ENCODE data around the gene RRAD.

Gene RRAD

DNA sequence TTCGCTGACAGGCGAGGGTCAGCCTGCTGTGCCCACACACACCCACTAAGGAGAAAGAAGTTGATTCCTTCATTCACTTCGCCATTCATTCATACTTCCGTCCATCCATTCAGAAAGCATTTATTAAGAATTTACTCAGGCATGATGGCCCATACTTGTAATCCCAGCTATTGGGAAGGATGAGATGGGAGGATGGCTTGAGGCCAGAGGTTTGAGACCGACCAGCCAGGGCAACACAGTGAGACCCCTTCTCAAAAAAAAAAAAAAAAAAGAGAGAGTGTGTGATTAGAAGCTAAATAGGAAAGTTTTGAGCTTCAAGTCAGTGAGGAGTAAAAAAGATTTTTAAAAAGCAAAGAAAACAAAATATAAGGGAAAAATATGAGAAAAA, 18.7 kb upstream of the RRAD start:
- Histone ChIP-seq H3K36me3 (ENCODE audit: insufficient read depth, insufficient read length, low read length) (peaks cover 51% of the 10 kb centered on the region), H3K4me1 (ENCODE audit: insufficient read depth, insufficient read length) (peaks cover 7% of the 10 kb centered on the region), H3K27me3 (ENCODE audit: insufficient read depth, insufficient read length) (peaks cover 19% of the 10 kb centered on the region), H3K9ac (ENCODE audit: insufficient read length, low read depth) (no peak overlapping the region), H3K4me3 (ENCODE audit: insufficient read length, low read depth) (no peak overlapping the region), H3K9me3 (ENCODE audit: insufficient read depth, low read length) (no peaks in the 10 kb centered on the region)
- TF ChIP-seq YY1 (IDR thresholded peaks at IDR 0.05; ENCODE audit: insufficient read depth, insufficient read length) (no peak), ZNF274 (IDR thresholded peaks at IDR 0.05; ENCODE audit: low read depth, low read length) (no peak), SUZ12 (IDR thresholded peaks at IDR 0.05; ENCODE audit: extremely low read depth, insufficient read depth, insufficient read length) (no peak)
- DNase-seq (ENCODE audit: low read depth, low spot score) = no peak

DNA sequence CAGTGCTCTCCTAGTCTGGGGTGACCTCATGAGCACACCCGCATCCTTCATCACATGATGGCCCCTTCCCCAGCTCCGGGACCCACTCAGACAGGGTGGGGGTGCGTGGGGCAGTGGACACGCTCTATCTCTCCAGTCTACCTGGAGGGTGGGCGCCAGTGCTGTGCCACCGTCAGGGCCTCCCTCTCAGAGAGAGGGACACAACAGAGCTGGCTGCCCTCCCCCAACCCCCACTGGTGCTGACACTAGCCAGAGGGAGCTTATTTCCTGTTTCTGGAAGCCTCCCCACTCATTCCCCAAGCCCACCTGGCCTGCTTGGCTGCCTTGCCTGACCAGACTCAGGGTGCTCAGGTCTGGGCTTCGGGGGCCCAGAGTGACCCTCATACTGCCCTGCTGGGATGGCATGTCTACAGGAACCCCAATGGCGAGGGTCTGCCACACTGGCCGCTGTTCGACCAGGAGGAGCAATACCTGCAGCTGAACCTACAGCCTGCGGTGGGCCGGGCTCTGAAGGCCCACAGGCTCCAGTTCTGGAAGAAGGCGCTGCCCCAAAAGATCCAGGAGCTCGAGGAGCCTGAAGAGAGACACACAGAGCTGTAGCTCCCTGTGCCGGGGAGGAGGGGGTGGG, 18.2 kb upstream of the RRAD start:
- no peak for DNase-seq (ENCODE audit: low read depth, low spot score)
- H3K36me3 ChIP-seq (ENCODE audit: insufficient read depth, insufficient read length, low read length) = peaks cover 56% of the 10 kb centered on the region
- TF ChIP-seq SUZ12 (IDR thresholded peaks at IDR 0.05; ENCODE audit: extremely low read depth, insufficient read depth, insufficient read length) (no peak), ZNF274 (IDR thresholded peaks at IDR 0.05; ENCODE audit: low read depth, low read length) (no peak), YY1 (IDR thresholded peaks at IDR 0.05; ENCODE audit: insufficient read depth, insufficient read length) (no peak)
- H3K4me1 ChIP-seq (ENCODE audit: insufficient read depth, insufficient read length) = peaks cover 6% of the 10 kb centered on the region
- H3K4me3 ChIP-seq (ENCODE audit: insufficient read length, low read depth) = no peak overlapping the region
- peaks cover 13% of the 10 kb centered on the region for H3K27me3 ChIP-seq (ENCODE audit: insufficient read depth, insufficient read length)
- no peak overlapping the region for H3K9ac ChIP-seq (ENCODE audit: insufficient read length, low read depth)
- H3K9me3 ChIP-seq (ENCODE audit: insufficient read depth, low read length) = no peaks in the 10 kb centered on the region

DNA sequence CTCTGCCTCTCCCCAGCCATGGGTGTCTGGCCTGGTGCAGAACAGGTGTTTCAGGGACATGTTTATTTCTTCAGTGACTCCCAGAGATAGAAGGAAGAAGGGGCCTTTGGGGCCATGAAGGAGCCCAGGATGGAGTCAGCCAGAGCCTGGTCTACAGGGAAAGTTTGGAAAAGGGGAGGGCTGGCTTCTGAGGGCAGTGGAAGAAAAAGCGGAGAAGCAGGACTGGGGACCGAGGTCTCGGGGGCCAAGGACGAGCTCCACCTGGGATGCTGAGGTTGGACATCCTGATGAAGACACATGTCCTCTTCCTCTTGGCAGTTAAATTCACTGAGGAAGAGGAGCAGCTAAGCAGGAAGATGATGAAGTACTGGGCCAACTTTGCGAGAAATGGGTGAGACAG, 17.6 kb upstream of the RRAD start:
- TF ChIP-seq SUZ12 (IDR thresholded peaks at IDR 0.05; ENCODE audit: extremely low read depth, insufficient read depth, insufficient read length) = no peak
- no peak for TF ChIP-seq ZNF274 (IDR thresholded peaks at IDR 0.05; ENCODE audit: low read depth, low read length)
- Histone ChIP-seq H3K36me3 (ENCODE audit: insufficient read depth, insufficient read length, low read length) (peaks cover 61% of the 10 kb centered on the region), H3K9ac (ENCODE audit: insufficient read length, low read depth) (no peak overlapping the region), H3K4me1 (ENCODE audit: insufficient read depth, insufficient read length) (peaks cover 2% of the 10 kb centered on the region), H3K27me3 (ENCODE audit: insufficient read depth, insufficient read length) (peaks cover 8% of the 10 kb centered on the region), H3K9me3 (ENCODE audit: insufficient read depth, low read length) (no peaks in the 10 kb centered on the region), H3K4me3 (ENCODE audit: insufficient read length, low read depth) (no peak overlapping the region)
- DNase-seq (ENCODE audit: low read depth, low spot score) = no peak

DNA sequence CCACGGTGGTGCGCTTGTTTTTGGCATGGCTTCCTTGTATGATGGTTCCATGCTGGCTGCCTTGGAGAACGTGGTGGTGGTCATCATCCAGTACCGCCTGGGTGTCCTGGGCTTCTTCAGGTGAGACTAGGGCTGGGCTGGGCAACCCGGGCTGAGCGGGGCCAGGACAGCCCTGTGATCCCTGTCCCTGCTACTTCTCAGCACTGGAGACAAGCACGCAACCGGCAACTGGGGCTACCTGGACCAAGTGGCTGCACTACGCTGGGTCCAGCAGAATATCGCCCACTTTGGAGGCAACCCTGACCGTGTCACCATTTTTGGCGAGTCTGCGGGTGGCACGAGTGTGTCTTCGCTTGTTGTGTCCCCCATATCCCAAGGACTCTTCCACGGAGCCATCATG, 14.9 kb upstream of the RRAD start:
- H3K9me3 ChIP-seq (ENCODE audit: insufficient read depth, low read length) = no peaks in the 10 kb centered on the region
- H3K4me3 ChIP-seq (ENCODE audit: insufficient read length, low read depth) = no peak overlapping the region
- no peak overlapping the region for H3K9ac ChIP-seq (ENCODE audit: insufficient read length, low read depth)
- no peak for DNase-seq (ENCODE audit: low read depth, low spot score)
- H3K36me3 ChIP-seq (ENCODE audit: insufficient read depth, insufficient read length, low read length) = peaks cover 77% of the 10 kb centered on the region
- H3K27me3 ChIP-seq (ENCODE audit: insufficient read depth, insufficient read length) = no peaks in the 10 kb centered on the region
- no peaks in the 10 kb centered on the region for H3K4me1 ChIP-seq (ENCODE audit: insufficient read depth, insufficient read length)
- TF ChIP-seq SUZ12 (IDR thresholded peaks at IDR 0.05; ENCODE audit: extremely low read depth, insufficient read depth, insufficient read length) = no peak
- TF ChIP-seq ZNF274 (IDR thresholded peaks at IDR 0.05; ENCODE audit: low read depth, low read length) = no peak
- TF ChIP-seq YY1 (IDR thresholded peaks at IDR 0.05; ENCODE audit: insufficient read depth, insufficient read length) = no peak

DNA sequence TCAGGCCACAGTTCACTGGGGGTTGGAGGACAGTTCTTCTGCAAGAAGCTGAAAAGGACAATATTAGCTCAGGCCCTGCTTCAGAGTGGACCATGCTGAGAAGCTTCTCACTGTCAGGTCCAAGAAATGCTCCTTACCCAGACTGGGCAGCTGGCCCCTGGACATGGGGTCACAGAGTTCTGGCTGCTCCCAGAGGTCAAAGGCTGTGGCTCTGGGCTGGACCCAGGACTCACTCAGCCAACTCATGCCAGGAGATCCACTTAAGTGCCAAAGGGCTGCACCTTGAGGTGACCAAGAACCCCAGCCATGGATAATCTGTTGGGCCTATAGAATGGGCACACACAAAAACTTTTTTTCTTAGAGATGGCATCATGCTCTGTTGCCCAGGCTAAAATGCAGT, 14.0 kb upstream of the RRAD start:
- TF ChIP-seq SUZ12 (IDR thresholded peaks at IDR 0.05; ENCODE audit: extremely low read depth, insufficient read depth, insufficient read length) = no peak
- TF ChIP-seq ZNF274 (IDR thresholded peaks at IDR 0.05; ENCODE audit: low read depth, low read length) = no peak
- TF ChIP-seq YY1 (IDR thresholded peaks at IDR 0.05; ENCODE audit: insufficient read depth, insufficient read length) = no peak
- Histone ChIP-seq H3K9me3 (ENCODE audit: insufficient read depth, low read length) (no peaks in the 10 kb centered on the region), H3K9ac (ENCODE audit: insufficient read length, low read depth) (no peak overlapping the region), H3K4me1 (ENCODE audit: insufficient read depth, insufficient read length) (peaks cover 2% of the 10 kb centered on the region), H3K36me3 (ENCODE audit: insufficient read depth, insufficient read length, low read length) (peaks cover 77% of the 10 kb centered on the region), H3K27me3 (ENCODE audit: insufficient read depth, insufficient read length) (no peaks in the 10 kb centered on the region), H3K4me3 (ENCODE audit: insufficient read length, low read depth) (no peak overlapping the region)
- DNase-seq (ENCODE audit: low read depth, low spot score) = no peak

DNA sequence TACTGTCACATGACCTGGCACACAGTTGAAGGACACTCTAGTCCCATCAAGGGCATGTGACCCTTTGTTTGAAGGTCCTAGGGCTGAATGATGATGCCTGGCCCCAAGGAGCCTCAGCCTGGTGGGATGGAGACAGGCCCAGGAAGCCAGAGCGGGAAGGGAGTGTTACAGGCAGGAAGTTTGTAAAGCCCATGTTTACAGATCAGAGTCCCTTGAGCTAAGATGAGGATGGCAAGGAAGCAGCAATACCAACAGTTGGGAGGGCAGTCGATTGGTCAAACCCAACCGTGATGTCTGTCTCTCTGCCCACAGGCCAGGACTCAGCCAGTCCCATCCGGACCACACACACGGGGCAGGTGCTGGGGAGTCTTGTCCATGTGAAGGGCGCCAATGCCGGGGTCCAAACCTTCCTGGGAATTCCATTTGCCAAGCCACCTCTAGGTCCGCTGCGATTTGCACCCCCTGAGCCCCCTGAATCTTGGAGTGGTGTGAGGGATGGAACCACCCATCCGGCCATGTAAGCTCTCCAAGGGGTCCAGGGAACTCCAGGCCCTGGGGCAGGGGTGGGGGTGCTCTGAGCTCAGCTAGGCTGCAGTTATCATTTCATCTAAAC, 12.5 kb upstream of the RRAD start:
- H3K27me3 ChIP-seq (ENCODE audit: insufficient read depth, insufficient read length) = no peaks in the 10 kb centered on the region
- peaks cover 64% of the 10 kb centered on the region for H3K36me3 ChIP-seq (ENCODE audit: insufficient read depth, insufficient read length, low read length)
- H3K4me3 ChIP-seq (ENCODE audit: insufficient read length, low read depth) = no peak overlapping the region
- peaks cover 6% of the 10 kb centered on the region for H3K4me1 ChIP-seq (ENCODE audit: insufficient read depth, insufficient read length)
- TF ChIP-seq ZNF274 (IDR thresholded peaks at IDR 0.05; ENCODE audit: low read depth, low read length) (no peak), SUZ12 (IDR thresholded peaks at IDR 0.05; ENCODE audit: extremely low read depth, insufficient read depth, insufficient read length) (no peak), YY1 (IDR thresholded peaks at IDR 0.05; ENCODE audit: insufficient read depth, insufficient read length) (no peak)
- no peaks in the 10 kb centered on the region for H3K9me3 ChIP-seq (ENCODE audit: insufficient read depth, low read length)
- no peak overlapping the region for H3K9ac ChIP-seq (ENCODE audit: insufficient read length, low read depth)
- DNase-seq (ENCODE audit: low read depth, low spot score) = no peak

DNA sequence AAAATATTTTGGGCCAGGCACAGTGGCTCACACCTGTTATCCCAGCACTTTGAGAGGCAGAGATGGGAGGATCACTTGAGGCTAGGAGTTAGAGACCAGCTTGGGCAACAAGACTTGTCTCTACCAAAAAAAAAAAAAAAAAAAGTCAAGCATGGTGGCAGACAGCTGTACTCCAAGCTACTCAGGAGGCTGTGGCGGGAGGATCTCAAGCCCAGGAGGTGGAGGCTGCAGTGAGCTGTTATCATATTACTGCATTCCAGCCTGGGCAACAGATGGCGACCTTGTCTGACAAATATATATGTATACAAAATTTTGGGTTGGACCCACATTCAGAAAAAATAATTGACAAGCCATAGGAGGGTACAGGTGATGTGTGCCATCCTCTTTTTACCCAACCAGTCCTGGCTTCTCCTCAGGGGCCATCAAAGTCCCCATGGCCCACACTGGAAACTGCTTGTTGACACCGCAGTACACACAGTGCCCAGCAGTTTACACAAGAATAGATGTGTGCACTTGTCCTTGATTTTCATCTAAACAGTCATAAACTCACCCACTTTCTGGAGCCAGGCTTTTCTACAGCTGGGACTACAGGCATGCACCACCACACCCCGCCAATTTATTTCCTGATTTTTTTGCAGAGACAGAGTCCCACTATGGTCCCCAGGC, 11.7 kb upstream of the RRAD start:
- Histone ChIP-seq H3K27me3 (ENCODE audit: insufficient read depth, insufficient read length) (no peaks in the 10 kb centered on the region), H3K4me3 (ENCODE audit: insufficient read length, low read depth) (no peak overlapping the region), H3K9ac (ENCODE audit: insufficient read length, low read depth) (no peak overlapping the region), H3K4me1 (ENCODE audit: insufficient read depth, insufficient read length) (peaks cover 6% of the 10 kb centered on the region), H3K9me3 (ENCODE audit: insufficient read depth, low read length) (no peaks in the 10 kb centered on the region), H3K36me3 (ENCODE audit: insufficient read depth, insufficient read length, low read length) (peaks cover 64% of the 10 kb centered on the region)
- TF ChIP-seq ZNF274 (IDR thresholded peaks at IDR 0.05; ENCODE audit: low read depth, low read length) = no peak
- no peak for TF ChIP-seq YY1 (IDR thresholded peaks at IDR 0.05; ENCODE audit: insufficient read depth, insufficient read length)
- TF ChIP-seq SUZ12 (IDR thresholded peaks at IDR 0.05; ENCODE audit: extremely low read depth, insufficient read depth, insufficient read length) = no peak
- DNase-seq (ENCODE audit: low read depth, low spot score) = no peak
